DMS153 treated with DMSO at 0.1 percent for 48 hours (cell line): Measurements from ENCODE around the gene LARGE2.

Experiments used
- DNase-seq: peaks from one replicate; lab custom pipeline; 2025; ENCODE audit not compliant: unreplicated experiment; lab: John Stamatoyannopoulos, UW

LARGE2 gene

DNA sequence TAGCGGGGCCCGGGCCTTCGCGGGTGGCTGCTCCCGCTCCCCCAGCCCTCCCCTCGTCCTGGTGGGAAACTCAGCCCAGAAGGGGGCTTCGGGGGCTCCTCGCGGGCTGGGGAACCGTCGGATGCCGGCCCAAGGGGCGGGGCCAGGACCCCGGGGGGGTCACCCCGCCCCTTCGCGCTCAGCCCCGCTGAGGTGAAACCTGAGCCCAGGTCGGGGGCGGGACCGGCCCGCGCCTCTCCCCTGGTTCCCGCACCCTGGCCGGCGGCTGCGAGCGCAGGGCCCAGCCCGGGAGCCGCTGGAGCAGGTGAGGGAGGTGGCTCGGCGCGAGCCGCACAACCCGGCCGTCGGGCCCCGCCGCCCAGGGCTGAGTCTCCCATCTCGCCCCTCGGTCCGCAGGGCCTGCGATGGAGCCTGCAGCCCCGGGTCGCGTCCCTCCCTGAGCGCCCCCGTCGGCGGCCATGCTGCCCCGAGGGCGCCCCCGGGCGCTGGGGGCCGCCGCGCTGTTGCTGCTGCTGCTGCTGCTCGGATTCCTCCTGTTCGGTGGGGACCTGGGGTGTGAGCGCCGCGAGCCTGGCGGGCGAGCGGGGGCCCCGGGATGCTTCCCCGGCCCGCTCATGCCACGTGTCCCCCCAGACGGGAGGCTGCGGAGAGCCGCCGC is at the start of gene LARGE2:
TSS of gene LARGE2 (plus strand) at position 232 of the 658 bp plus-strand sequence. CDS start at position 459, 227 bp downstream.
- DNase-seq: peak; percentile 28

DNA sequence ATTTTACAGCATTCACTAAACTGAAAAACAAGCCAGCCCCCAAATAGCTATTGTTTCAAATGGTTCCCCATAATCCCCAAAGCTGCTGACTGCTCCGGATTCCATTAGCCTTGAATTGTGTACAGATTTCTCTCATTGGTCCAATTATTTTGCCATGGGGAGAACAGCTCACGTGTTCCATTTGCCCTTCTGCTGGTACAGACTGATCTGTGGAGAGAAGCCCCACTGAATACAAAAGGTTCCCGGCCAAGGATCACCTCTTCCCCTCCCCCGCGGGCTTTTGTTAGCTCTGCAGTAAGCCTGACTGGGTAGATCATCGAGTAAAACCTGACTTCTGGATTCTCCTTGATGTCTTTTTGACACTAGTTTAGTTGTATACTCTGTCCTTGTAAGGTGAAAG is 46.1 kb upstream of the LARGE2 start:
- no peak for DNase-seq

DNA sequence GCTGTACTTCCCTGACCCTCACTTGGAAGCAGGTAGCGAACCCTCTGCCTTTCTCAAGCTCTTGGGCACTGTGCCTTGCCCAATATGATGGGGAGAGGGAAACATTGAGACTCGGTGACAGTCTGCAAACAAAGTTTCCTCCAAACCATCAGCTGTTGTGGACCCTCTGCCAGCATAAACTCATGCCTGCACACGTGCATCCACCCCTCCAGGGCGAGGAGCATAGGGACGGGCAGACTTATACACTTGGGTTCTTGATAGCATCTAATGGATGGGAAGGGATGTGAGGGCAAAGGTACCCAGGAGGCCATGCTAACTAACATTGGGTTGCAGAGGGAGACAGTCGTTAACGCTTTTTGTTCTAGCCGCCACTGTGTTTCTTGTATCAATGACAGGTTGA is 45.2 kb upstream of the LARGE2 start:
- DNase-seq: no peak

DNA sequence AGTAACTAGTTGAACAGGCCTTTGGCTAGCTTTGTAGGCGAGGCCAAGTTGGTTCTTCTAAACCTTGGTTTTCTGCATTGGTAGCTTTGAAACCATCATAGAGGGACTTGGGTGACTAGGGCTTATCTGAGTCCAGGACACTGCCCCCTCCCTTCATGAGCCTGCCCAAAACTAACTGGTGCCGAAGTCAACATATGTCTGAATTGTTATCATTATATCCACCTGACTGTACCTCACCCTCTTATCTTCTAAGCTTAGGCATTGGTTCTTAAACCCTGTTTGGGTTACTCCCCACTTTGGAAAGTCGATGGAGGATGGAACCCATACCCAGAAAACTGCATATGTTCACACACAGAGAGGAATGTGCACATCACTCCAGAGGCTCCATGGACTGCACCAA is 44.6 kb upstream of the LARGE2 start:
- no peak for DNase-seq

GRCh38 chr11:45879803-45880686 is 42.4 kb upstream of the LARGE2 start:
- peak; percentile 85 for DNase-seq

- DNase-seq: no peak
Measured at GRCh38 chr11:45880772-45881570, 41.5 kb upstream of the LARGE2 start.

- DNase-seq: no peak
Measured at GRCh38 chr11:45881708-45882368, 40.6 kb upstream of the LARGE2 start.

DNA sequence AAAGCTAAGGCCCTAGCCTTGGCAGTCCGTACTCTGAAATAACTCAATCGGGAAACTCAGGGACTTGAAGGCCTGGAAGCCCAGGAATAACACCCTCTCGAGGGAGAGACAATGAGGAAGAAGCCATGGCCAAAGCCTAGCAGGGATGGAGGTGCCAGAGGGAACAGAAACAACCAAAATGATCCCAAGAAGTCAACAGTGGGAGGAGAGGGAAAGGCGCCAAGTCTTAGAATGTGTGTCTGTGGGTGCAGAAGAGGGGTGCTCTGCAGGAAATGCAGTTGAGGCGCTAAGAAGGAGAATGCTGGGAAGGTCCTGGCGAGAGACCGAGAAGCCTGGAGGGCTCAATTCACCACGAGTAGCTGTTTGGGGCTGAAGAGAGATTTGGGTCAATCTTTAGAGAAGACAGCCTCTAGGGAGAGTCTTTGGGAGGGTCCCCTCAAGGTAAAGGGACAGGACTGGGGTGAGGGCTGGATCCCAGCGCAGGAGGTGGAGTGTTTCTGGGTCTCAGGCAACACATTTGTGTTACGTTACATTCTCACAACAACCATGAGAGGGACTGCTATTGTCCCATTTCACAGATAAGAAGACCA is 37.8 kb upstream of the LARGE2 start:
- DNase-seq: no peak

- DNase-seq: peak; percentile 25
Measured at GRCh38 chr11:45885274-45885920, 37.1 kb upstream of the LARGE2 start, which contains the start of gene MAPK8IP1. MAPK8IP1 (plus strand) TSS chr11:45885651; CDS start chr11:45885821, 170 bp downstream.

DNA sequence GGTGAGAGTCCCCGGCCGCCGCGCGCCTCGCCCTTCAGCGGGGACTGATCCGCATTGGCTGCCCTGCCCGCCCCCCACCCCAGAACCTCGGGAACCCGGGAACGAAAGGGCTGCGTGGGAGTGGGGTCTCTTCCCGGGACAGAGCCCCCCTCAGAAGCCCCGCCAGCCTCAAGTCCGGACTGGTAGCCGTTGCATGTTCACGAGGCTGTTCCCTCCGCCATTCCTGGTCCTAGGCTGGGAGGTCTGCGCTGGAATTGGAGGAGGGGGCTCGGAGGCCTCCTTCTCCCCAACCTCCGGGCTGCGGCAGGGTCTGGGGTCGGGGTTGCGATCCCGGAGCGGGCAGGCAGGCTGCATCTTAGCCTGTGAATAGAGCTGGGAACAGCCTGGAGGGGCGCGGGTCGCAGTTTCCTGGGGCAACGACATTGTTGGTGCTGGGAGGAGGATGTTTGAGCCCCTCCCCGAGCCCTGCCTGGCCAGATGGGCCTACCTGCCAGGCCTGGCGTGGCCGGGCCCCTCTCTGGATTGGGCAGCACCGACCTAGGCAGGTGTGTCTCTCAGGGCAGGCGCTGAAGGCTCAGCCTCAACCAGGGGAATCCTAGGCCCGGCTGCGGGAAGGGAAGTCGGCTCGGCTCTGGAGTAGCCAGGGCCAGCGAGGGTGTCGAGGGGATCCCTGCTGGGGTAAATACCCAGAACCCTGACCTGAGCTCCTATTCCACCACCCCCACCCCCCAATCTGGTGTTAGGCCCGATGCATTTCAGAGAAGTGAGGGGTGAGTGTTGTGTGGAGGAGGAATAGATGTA is 36.3 kb upstream of the LARGE2 start:
- DNase-seq: peak; percentile 13

DNA sequence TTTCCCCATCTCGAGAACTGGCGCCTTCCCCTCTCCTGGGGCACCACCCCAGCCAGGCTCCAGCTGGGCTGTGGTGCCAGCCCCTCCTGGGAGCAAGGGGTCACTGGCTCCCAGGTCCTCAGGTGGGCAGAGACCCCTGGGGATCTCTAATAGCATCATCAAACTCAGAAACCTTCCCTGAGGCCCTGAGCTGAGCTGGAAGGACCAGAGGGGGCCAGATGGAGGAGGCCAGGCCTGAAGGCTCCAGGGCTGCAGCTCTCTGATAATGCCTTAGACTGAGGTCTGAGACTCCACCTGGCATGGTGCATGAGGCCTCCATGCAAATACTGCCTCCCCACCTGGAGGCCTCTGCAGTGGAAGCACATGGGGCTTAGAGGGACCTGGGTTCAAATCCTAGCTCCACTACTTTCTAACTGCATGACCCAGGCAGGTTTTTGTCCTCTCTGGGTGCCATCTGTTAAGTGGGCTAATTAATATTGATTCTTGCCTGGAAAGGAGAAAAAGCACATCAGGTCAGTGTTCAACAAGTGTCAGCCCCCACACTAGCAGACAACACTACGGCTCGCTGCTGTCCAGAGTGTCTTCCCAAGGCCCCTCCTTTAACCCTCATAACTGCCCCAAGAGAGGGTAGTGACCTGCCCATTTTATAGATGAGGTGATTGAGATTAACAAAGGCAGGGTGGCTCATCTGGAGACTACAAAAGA is 35.5 kb upstream of the LARGE2 start:
- no peak for DNase-seq

DNA sequence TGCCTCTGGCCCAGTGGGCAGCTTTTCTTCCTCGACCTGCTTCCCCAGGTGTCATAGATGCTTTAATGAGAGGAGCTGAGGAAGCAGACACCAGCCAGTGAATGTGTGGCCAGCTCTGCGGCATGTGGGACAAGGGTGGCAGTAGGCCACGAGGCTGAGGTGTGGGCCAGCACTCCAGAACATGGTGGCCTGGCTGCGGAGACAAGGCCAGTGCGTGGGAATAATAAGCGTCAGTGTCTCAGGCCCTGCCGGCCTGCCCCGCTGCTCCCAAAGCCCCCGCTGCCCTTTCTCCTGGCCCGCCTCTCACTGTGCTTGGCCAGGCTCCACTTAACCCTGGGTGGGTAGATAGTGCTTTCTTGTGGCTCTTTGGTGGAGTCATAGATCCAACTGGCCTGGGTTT is 34.9 kb upstream of the LARGE2 start:
- DNase-seq: no peak

GRCh38 chr11:45889555-45889954 is 32.9 kb upstream of the LARGE2 start:
- no peak for DNase-seq

DNA sequence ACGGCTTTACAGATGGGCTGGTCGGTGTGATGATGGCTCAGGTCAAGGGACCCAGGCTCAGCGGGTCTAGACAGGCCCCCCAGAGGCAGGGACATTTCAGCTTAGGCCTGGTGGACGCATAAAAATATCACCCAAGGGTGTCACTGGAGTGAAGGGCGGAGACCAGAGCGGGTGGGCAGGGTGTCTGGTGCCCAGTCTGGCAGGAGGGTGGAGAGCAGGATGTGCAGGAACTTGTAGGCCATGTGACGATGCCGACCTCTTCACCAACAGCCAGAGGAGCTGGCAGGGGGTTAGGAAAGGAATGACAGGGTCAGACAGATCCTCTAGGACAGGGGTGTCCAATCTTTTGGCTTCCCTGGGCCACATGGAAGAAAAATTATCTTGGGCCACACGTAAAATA is 32.5 kb upstream of the LARGE2 start:
- DNase-seq: no peak

DNA sequence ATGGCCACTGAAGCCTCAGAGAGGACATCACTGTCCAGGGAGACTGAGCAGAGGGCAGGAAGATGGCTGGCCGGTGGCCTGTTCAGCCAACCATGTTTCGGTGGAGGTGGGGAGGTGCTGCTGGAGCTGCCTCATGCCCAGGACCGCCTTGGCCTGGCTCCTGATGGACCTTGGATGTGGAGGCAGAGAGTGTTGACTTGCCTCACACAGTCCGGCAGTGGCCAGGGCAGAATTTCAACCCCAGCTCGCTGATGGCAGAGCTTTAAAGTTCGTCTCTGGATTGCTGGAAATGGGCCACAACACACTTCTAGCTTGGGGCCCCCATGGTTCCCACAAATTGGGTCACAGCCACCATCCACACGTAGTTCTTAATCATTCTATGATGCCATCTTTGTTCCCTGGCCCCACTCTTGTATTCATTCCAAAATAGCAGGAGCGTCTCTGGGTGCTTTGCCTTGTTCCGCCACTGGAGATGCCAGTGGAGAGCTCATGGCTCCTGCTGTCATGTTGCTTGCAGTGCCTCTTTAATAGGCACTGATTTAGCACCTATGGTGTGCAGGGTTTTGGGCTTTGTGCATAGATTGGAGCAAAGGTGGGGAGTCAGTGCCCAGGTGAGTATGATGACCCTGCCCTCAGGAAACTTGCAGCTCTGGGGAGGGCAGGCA is 31.4 kb upstream of the LARGE2 start:
- DNase-seq: no peak

DNA sequence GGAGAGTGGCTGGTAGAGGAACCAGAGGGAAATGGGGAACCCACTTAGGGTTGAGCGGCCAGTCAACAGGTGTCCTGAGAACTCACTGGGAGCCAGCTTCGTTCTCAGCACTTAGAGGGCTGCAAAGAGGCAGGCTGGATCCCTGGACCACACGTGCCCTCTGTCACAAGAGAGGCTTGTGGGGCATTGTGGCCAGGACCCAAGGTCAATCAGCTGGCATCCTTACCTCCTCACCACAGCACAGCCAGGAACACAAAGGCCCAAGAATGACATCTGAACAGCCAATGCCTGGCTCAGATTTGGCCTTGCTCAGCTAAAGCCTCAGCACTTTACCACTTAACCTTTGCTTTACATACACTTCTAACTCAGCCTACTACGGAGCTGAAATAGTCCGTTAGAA is 29.6 kb upstream of the LARGE2 start:
- no peak for DNase-seq

DNA sequence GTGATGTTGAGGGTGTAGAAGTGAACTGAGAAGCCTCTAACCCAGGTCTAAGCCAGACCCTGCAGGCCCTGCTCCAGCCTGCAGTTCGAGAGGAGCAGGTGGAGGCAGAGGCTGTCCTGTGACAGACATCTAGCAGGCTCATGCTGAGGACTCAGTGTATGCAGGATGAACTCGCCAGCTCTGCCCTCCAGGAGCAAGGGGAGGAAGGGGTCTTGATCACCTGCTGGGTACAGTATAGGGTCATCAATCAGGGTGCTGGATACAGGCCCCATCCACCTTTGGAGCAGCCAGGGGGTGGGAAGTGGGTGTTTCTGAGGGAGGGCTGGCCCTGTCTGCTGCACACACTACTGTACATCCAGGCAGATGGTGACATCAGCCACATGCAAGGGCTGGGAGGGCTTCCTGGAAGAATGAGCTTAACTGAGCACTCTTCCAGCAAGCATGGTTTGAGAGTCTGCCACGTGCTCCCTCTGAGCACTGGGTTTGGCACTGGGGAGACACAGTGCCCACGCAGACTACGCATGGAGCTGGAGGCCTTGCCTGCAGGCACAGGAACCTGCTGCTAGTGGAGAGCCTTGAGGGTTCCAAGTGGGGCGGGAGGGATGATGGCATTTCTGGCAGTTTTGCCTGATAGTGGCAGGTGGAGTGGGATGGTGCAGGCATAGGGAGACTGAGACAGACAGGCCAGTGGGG is 27.8 kb upstream of the LARGE2 start:
- DNase-seq: no peak
